Medulla oblongata (tissue), 1 donor: ENCODE results near the gene ADGRB2.
A peak's percentile ranks its signal among the peaks of the same experiment; 100 is the strongest.

ENCODE experiments used
- DNase-seq: peaks from one replicate; pipeline ENCODE4 v3.0.0-alpha.2; 2015; ENCODE audit errors: extremely low spot score

ADGRB2 gene

GRCh38 chr1:31764312-31765040 is at the start of gene ADGRB2:
TSS of gene ADGRB2 (minus strand) at chr1:31764340. CDS start at chr1:31757221, 7,119 bp downstream.
- no peak for DNase-seq

- DNase-seq: no peak
Observed at GRCh38 chr1:31812158-31812829, 48.2 kb upstream of the ADGRB2 start.

GRCh38 chr1:31811605-31812004 is 47.5 kb upstream of the ADGRB2 start:
- DNase-seq: peak; percentile 97

GRCh38 chr1:31809698-31810097 is 45.6 kb upstream of the ADGRB2 start:
- no peak for DNase-seq

- no peak for DNase-seq
Observed at GRCh38 chr1:31807273-31808048, 43.3 kb upstream of the ADGRB2 start.

GRCh38 chr1:31805318-31805717 is 41.2 kb upstream of the ADGRB2 start:
- no peak for DNase-seq

GRCh38 chr1:31804098-31804497 is 40.0 kb upstream of the ADGRB2 start:
- no peak for DNase-seq

- no peak for DNase-seq
Observed at GRCh38 chr1:31803610-31804009, 39.5 kb upstream of the ADGRB2 start.

GRCh38 chr1:31802190-31803150 is 38.3 kb upstream of the ADGRB2 start:
- peak; percentile 41 for DNase-seq

GRCh38 chr1:31801458-31801857 is 37.3 kb upstream of the ADGRB2 start:
- DNase-seq: no peak

- DNase-seq: no peak
Observed at GRCh38 chr1:31800674-31800967, 36.5 kb upstream of the ADGRB2 start.

- no peak for DNase-seq
Observed at GRCh38 chr1:31799895-31800673, 35.9 kb upstream of the ADGRB2 start.

- DNase-seq: no peak
Observed at GRCh38 chr1:31799196-31799894, 35.2 kb upstream of the ADGRB2 start.

- DNase-seq: no peak
Observed at GRCh38 chr1:31798433-31799195, 34.5 kb upstream of the ADGRB2 start.

GRCh38 chr1:31798086-31798432 is 33.9 kb upstream of the ADGRB2 start:
- no peak for DNase-seq

- DNase-seq: no peak
Observed at GRCh38 chr1:31797216-31797615, 33.1 kb upstream of the ADGRB2 start.

GRCh38 chr1:31796707-31797106 is 32.6 kb upstream of the ADGRB2 start:
- no peak for DNase-seq

GRCh38 chr1:31795801-31796621 is 31.9 kb upstream of the ADGRB2 start:
- peak; percentile 50 for DNase-seq
